GM12878 (cell line): ENCODE data around the gene CAMTA1. TPM values are rescaled to one million over a fixed set of nuclear protein-coding genes. Genes with fewer than 3 reads are reported as not detected.

Experiments used
- ATAC-seq: fragments of 200-7000 bp; cut with Tn5 transposase; 3 replicates; pipeline ENCODE4 v1.9.1; 2020; ENCODE audit warnings: mild to moderate bottlenecking, moderate library complexity
- BruUV-seq: library from RNA; stranded (reverse); fragments of 400-500 nt; replicated peaks from 2 replicates; lab custom pipeline; 2021; lab: Mats Ljungman, UMichigan
- CTCF ChIA-PET: fragments of 300-600 bp; sonication (Branson Sonifier 250); formaldehyde crosslinking; extraction: SDS; loops from one replicate; lab custom pipeline; 2021; ENCODE audit warnings: inconsistent platforms; lab: Yijun Ruan, JAX
- POLR2A ChIA-PET: fragments of 350-600 bp; formaldehyde crosslinking; extraction: SDS; loops from one replicate; lab custom pipeline; 2021; ENCODE audit warnings: inconsistent platforms; lab: Charles Lee
- RAD21 ChIA-PET: fragments of 300-600 bp; sonication (Branson Sonifier 250); formaldehyde crosslinking; loops from one replicate; lab custom pipeline; 2023; ENCODE audit warnings: antibody characterized with exemption; ENCODE audit not compliant: unreplicated experiment; lab: Charles Lee
- SMC1A ChIA-PET: fragments of 300-600 bp; sonication (Branson Sonifier 250); formaldehyde crosslinking; loops from one replicate; lab custom pipeline; 2023; ENCODE audit not compliant: unreplicated experiment, uncharacterized antibody; lab: Charles Lee
- DNase-seq: peaks from one replicate; pipeline ENCODE4 v3.0.0-alpha.2; 2011; ENCODE audit warnings: low read depth, low spot score
- FAIRE-seq: peaks from 3 replicates; lab custom pipeline; 2011; peaks lifted over from hg19 to GRCh38; lab: Jason Lieb, UNC
- H2AFZ ChIP-seq: 2 replicates; pipeline ENCODE4 v1.6.0; 2011; ENCODE audit warnings: low read depth, low read length, control low read depth; ENCODE audit not compliant: control insufficient read depth
- H3K27ac ChIP-seq: 2 replicates; pipeline ENCODE4 v1.5.1; 2011; ENCODE audit warnings: control low read depth; ENCODE audit not compliant: control insufficient read depth, insufficient read depth
- H3K27me3 ChIP-seq, 2 experiments: replicated peaks in 1 of 2; 2 replicates each; pipeline versions ENCODE4 v1.6.0 to v1.6.1; 2011; ENCODE audit warnings: low read length in 1 of 2; ENCODE audit not compliant: control insufficient read depth in 2 of 2, insufficient read depth in 2 of 2
- H3K36me3 ChIP-seq, 2 experiments: 2 replicates each; pipeline ENCODE4 v1.5.1; 2011; ENCODE audit warnings: low read length in 1 of 2; ENCODE audit not compliant: control insufficient read depth in 2 of 2, insufficient read depth in 2 of 2
- H3K4me1 ChIP-seq: 2 replicates; pipeline ENCODE4 v1.6.1; 2011; ENCODE audit warnings: mild to moderate bottlenecking, low read length, moderate library complexity, mixed read lengths; ENCODE audit not compliant: control insufficient read depth, insufficient read depth
- H3K4me2 ChIP-seq: 2 replicates; pipeline ENCODE4 v1.6.0; 2011; ENCODE audit warnings: control low read depth; ENCODE audit not compliant: control insufficient read depth, insufficient read depth
- H3K4me3 ChIP-seq: fragments of 200-600 bp; sonication (generic); 2 replicates; pipeline ENCODE4 v1.5.1; 2016
- H3K79me2 ChIP-seq: 2 replicates; pipeline ENCODE4 v1.6.0; 2011; ENCODE audit warnings: low read length; ENCODE audit not compliant: control insufficient read depth, insufficient read depth
- H3K9ac ChIP-seq: 2 replicates; pipeline ENCODE4 v1.8.0; 2011; ENCODE audit warnings: low read length, control low read depth, mixed read lengths; ENCODE audit not compliant: control insufficient read depth, insufficient read depth
- H3K9me3 ChIP-seq: replicated peaks from 3 replicates; pipeline ENCODE4 v1.5.1; 2011; ENCODE audit warnings: mild to moderate bottlenecking, low read length; ENCODE audit not compliant: control insufficient read depth, insufficient read depth
- H4K20me1 ChIP-seq: 2 replicates; pipeline ENCODE4 v1.6.0; 2011; ENCODE audit not compliant: control insufficient read depth, insufficient read depth
- ESRRA ChIP-seq: IDR thresholded peaks from 2 replicates; pipeline ENCODE4 v1.6.1; 2012; ENCODE audit warnings: mild to moderate bottlenecking, low read length, improper control_type of control experiment
- FOXM1 ChIP-seq: IDR thresholded peaks from 2 replicates; pipeline ENCODE4 v1.6.1; 2012; ENCODE audit warnings: low read depth, mild to moderate bottlenecking, inconsistent platforms, low read length, moderate library complexity
- IRF5 ChIP-seq: fragments of 450-650 bp; IDR thresholded peaks from 2 replicates; pipeline ENCODE4 v1.6.1; 2017; ENCODE audit warnings: borderline replicate concordance
- NBN ChIP-seq: fragments of 450-650 bp; IDR thresholded peaks from 2 replicates; pipeline ENCODE4 v1.6.1; 2016
- NFIC ChIP-seq: IDR thresholded peaks from 2 replicates; pipeline ENCODE4 v1.6.1; 2012; ENCODE audit warnings: low read depth, mild to moderate bottlenecking, inconsistent platforms, low read length, moderate library complexity
- NKRF ChIP-seq: fragments of 450-650 bp; conservative IDR thresholded peaks from 2 replicates; pipeline ENCODE4 v1.6.1; 2017; ENCODE audit warnings: mild to moderate bottlenecking, moderate library complexity
- SP1 ChIP-seq: IDR thresholded peaks from one replicate; pipeline ENCODE4 v1.6.1; 2011; ENCODE audit warnings: low read depth, low read length
- STAT1 ChIP-seq: fragments of 450-650 bp; conservative IDR thresholded peaks from 2 replicates; pipeline ENCODE4 v1.6.1; 2014; ENCODE audit warnings: antibody characterized with exemption, mild to moderate bottlenecking
- TBL1XR1 ChIP-seq: IDR thresholded peaks from 2 replicates; pipeline ENCODE4 v1.6.1; 2012; ENCODE audit warnings: low read depth, low read length, improper control_type of control experiment
- WGBS: methylation state at CpG from one replicate; pipeline ENCODE4 v1.1.6; 2016; ENCODE audit warnings: low lambda C conversion rate; ENCODE audit not compliant: insufficient replicate concordance, insufficient coverage; ENCODE audit errors: missing lambda C conversion rate; 5-methylcytosine and 5-hydroxymethylcytosine counted together
- in situ Hi-C: fragments of 300-500 bp; cut with MboI; formaldehyde crosslinking; loops from 9 replicates; pipeline ENCODE4 v1.14.3; 2018; ENCODE audit warnings: mixed read lengths
- intact Hi-C: fragments of 100-400 bp; cut with micrococcal nuclease; formaldehyde crosslinking; loops from one replicate; pipeline ENCODE4 v1.14.2; 2022; ENCODE audit not compliant: unreplicated experiment
- polyA plus RNA-seq, 11 experiments: library from polyadenylated mRNA; depleted of rRNA in 4 of 11; unstranded in 6 of 11; stranded (reverse) in 5 of 11; fragments of >200 nt; fragmentation: Nextera tagmentation in 4 of 11; fragmentation: Illumina TruSeq in 1 of 11; extraction: Ambion mirVana in 4 of 11; extraction: Trizol in 1 of 11; gene quantifications; 1 replicate in 1 of 11; 2 replicates in 10 of 11; pipeline versions ENCODE4 v1.2.1 to v1.2.3, GENCODE V29; 2011 to 2016; ENCODE audit warnings: inconsistent platforms in 2 of 11, missing spikeins in 2 of 11, low read depth in 1 of 11
- total RNA-seq, 4 experiments: library from RNA; depleted of rRNA in 3 of 4; stranded (reverse); fragments of >200 nt in 3 of 4; fragmentation: Illumina TruSeq in 1 of 4; extraction: Trizol in 1 of 4; gene quantifications; 2 replicates each; pipeline versions ENCODE4 v1.2.1 to v1.2.3, GENCODE V29; 2013 to 2021

The CAMTA1 gene
- total and polyA plus RNA-seq, 10 of the 15 experiments (the other 5 are each of a cell fraction or from before 2014, with no cell fraction given): 37.7 to 148 (median 76.4) TPM

- TF ChIP-seq NKRF: no peak
- TF ChIP-seq TBL1XR1: no peak
- no peak for TF ChIP-seq SP1
- TF ChIP-seq NBN: no peak
- TF ChIP-seq STAT1: no peak
- TF ChIP-seq, all 136 proteins: peak for 0
Measured at GRCh38 chr1:6832531-6833188, 47.4 kb downstream of the CAMTA1 start (continued).

- 100% methylated on average over 5 of the region's 5 CpGs for WGBS
- RAD21 ChIA-PET: no interaction called here
- Histone ChIP-seq H2AFZ (no peak overlapping the region), H3K4me1 (peaks cover 2% of the 10 kb centered on the region; the same call in 1 of the 2 replicates), H3K9me3 (no peaks in the 10 kb centered on the region), H3K36me3 (peaks cover 0 to 2% of the 10 kb centered on the region in 2 experiments; a peak in 3 of 4 replicates), H3K27ac (no peak overlapping the region), H3K9ac (no peak overlapping the region), H3K4me2 (no peak overlapping the region), H3K4me3 (no peak overlapping the region), H3K27me3 (no peaks in the 10 kb centered on the region), H4K20me1 (no peaks in the 10 kb centered on the region), H3K79me2 (no peaks in the 10 kb centered on the region; the same call in 1 of the 2 replicates)
- CTCF ChIA-PET: interaction anchor here (1.2 to 3.3 kb wide), 2 partner anchors 37 to 56 kb away, joined by 3 to 13 read pairs; no protein-coding TSS in a partner anchor
- no peak for DNase-seq
- TF ChIP-seq NFIC: no peak
- TF ChIP-seq FOXM1: no peak
- TF ChIP-seq ESRRA: no peak
- no peak for TF ChIP-seq IRF5
- FAIRE-seq: no peak
- POLR2A ChIA-PET: no interaction called here
- in situ Hi-C loops: no loop called here
- ATAC-seq: no peak
- intact Hi-C loops: no loop called here
- BruUV-seq: no TSS peak
- SMC1A ChIA-PET: interaction anchor here (0.7 to 4.5 kb wide), 5 partner anchors 11 to 55 kb away, joined by 3 to 26 read pairs (median 4); no protein-coding TSS in a partner anchor
Measured at GRCh38 chr1:6833804-6834203, 48.5 kb downstream of the CAMTA1 start.
